Left renal cortex interstitium (tissue), 4 donors: ENCODE data around the gene SLAMF7. TPM values are rescaled to one million over a fixed set of nuclear protein-coding genes. Genes with fewer than 3 reads are reported as not detected.
"Not testable (repeated sequence)": the region's sequence is repeated elsewhere in the genome, so short reads cannot be mapped to it uniquely, and the experiment has no call there.

Experiments used
- DNase-seq, 4 donors: peaks; one replicate each; pipeline ENCODE4 v3.0.0-alpha.2; 2013; ENCODE audit warnings: low read depth in 4 of 4, low spot score in 2 of 4, missing footprints in 1 of 4
- polyA plus RNA-seq, 4 donors: library from polyadenylated mRNA; unstranded; fragments of 120-200 nt; gene quantifications; one replicate each; pipeline ENCODE4 v1.2.1, GENCODE V29; 2013; ENCODE audit not compliant: insufficient read length in 4 of 4

SLAMF7 gene
- polyA plus RNA-seq, 4 donors: 0.32 to 0.55 (median 0.41) TPM

DNA sequence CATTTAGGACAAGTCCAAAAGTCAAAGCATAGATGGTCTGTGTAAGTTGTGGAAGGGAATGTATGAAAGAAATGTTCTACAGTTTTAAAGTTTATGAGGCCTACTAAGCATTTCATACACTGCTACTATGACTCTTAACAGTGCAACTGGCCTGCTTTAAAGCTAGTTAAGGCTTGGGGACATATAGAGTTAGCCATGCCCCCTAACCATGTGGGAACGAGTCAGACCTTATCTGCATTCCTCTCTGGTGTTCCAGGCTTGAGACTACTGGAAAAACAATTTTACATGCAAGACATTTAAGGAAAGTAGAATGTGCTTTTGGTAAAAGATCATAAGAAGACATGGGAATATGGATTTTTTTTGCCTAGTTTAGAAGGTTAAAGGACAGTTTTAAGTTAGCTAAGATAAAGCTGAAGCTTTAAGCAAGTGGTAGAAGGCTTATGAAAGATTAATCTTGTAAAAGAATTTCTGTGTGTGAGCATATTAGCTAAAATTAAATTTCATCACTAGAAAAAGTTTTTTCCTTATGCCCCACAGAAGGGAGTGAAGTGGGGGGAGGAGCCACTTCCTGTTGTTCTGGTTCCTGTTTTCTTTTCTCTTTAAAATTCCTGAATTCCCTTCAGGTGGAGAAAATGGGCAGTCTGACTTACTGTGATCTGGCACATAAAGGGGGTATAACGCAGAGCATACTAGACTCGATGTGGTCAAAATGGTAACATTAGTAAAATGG lies 18.5 kb upstream of the SLAMF7 start:
- no peak for DNase-seq

GRCh38 chr1:160721473-160721872 lies 17.6 kb upstream of the SLAMF7 start:
- no peak for DNase-seq

- DNase-seq: no peak
Observed at GRCh38 chr1:160722726-160723125, 16.3 kb upstream of the SLAMF7 start.

DNA sequence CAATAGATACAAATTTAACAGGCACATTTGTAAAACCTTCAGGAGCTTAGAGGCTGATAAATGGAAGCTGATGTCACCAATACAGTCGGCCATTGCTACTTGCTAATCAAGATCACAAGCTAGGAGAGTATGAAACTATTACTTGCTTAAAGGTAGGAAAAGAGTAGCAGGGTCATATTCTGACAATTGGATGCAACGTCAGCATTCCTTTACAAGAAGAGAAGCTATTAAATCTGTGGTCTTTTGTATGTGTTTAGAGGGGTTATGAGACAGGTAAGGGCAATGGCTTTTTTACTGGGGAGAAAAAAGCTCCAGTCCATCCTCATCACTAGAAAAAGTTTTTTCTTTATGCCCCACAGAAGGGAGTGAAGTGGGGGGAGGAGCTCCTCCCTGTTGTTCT lies 15.7 kb upstream of the SLAMF7 start:
- no peak for DNase-seq

DNA sequence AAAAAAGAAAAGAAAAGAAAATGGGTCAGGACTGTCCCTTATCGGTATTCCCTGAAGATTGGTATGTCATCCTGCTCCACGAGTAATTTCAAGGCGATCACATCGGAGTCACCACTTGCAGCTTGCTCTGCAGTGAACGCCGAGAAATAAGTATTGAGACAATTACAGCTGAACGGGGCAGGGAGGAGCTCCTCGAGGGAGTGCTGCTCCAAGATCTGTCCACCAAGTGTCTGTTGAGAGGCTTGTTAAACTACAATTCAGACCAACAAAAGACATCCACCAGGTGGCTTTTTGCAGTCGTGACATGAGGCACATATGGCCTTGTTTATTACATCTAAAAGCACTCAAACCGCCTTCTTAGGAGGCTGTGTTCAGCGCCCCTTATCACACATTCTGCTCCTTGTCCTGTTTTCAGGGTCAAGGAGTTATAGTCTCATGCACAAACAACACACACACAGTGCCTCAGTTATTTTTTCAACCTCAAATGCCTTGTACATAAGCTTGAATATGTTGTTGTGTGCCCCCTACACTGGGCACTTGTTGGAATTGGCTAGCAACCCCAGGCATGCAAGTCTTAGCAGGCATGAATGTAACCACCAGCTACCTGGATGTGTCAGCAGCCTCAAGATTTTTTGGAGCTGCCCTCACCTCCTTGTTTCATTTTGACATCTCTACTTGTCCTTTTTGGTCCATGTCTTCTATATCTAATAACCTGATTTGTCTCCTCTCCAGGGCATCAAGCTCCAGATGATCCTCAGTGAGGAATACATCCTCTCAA lies 14.4 kb upstream of the SLAMF7 start:
- no peak for DNase-seq

- DNase-seq: no peak
Observed at GRCh38 chr1:160726114-160726497, 12.9 kb upstream of the SLAMF7 start.

- DNase-seq: peak in 3 of 4 donors; percentile 34 to 39 (median 37)
Observed at GRCh38 chr1:160726498-160727315, 12.3 kb upstream of the SLAMF7 start.

- DNase-seq: no peak
Observed at GRCh38 chr1:160727316-160727640, 11.8 kb upstream of the SLAMF7 start.

GRCh38 chr1:160731564-160731963 lies 7.5 kb upstream of the SLAMF7 start:
- not testable (repeated sequence) for DNase-seq

DNA sequence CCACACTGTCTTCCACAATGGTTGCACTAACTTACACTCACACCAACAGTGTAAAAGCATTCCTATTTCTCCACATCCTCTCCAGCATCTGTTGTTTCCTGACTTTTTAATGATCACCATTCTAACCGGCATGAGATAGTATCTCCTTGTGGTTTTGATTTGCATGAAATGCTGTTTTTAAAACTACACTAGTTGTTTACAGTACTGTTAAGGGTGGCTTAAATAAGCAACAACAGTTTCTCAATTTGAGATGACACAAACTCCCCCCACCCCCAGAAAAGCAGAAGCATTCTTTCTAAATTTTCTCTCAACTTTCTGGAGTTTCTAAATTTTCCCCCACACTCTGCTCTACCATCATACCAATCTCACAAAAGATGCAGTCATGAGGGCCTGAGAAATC lies 7.1 kb upstream of the SLAMF7 start:
- DNase-seq: no peak

GRCh38 chr1:160733898-160734297 lies 5.1 kb upstream of the SLAMF7 start:
- no peak for DNase-seq

DNA sequence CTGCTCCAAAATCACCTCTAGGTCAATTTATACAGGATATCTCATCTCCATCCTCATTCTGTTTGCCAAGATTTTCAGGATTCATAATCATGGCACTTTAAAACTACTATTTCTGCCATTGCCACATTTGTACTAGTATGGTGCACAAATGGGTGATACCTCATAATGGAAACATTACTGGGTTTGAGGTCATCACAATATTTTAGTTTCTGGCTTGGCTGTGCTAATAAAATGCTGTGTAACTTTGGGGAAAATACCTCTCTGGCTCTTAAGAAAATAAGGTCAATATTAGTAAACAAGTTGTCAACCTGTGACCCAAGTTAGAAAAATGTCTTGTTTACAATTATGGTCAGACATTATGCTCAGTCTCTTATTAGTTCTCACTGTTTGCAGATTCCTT lies 4.7 kb upstream of the SLAMF7 start:
- no peak for DNase-seq

DNA sequence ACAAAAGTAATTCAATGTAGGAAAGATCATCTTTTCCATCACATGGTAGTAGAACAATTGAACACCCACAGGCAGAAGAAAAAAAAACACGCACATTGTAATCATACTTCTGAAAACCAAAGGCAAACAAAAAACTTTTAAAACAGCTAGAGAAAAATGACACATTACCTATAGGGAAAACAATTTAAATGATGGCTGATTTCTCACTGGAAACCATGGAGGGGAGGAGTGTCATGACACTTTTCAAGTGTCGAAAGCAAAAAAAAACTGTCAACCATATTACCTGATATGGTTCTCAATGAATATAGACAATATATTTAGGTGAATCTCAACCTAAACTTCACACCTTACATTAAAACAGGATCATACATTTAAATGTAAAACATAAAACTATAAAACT lies 776 bp upstream of the SLAMF7 start:
- DNase-seq: no peak

- no peak for DNase-seq
Observed at GRCh38 chr1:160740133-160740688, 1.2 kb downstream of the SLAMF7 start.

- no peak for DNase-seq
Observed at GRCh38 chr1:160741092-160741501, 2.0 kb downstream of the SLAMF7 start.

GRCh38 chr1:160741612-160742348 lies 2.7 kb downstream of the SLAMF7 start:
- no peak for DNase-seq

GRCh38 chr1:160742428-160743127 lies 3.5 kb downstream of the SLAMF7 start:
- DNase-seq: no peak

DNA sequence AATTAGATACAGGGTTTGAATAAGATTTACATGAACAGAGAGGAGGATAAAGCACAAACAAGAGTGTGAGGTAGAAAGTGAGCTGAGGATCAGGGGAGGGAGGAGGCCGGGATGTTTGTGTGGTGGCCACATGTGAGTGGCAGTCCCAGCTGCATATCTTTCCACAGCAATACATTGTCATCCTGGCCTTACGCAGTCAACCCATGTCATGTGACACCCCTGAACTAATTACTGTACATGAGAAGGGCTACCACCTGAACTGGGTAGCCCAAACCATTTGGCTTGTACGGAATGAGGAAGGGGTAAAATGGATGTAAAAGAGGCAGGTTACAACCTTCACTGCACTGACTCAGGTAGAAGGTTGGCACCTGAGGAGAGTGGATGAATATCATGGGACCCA lies 4.2 kb downstream of the SLAMF7 start:
- no peak for DNase-seq

DNA sequence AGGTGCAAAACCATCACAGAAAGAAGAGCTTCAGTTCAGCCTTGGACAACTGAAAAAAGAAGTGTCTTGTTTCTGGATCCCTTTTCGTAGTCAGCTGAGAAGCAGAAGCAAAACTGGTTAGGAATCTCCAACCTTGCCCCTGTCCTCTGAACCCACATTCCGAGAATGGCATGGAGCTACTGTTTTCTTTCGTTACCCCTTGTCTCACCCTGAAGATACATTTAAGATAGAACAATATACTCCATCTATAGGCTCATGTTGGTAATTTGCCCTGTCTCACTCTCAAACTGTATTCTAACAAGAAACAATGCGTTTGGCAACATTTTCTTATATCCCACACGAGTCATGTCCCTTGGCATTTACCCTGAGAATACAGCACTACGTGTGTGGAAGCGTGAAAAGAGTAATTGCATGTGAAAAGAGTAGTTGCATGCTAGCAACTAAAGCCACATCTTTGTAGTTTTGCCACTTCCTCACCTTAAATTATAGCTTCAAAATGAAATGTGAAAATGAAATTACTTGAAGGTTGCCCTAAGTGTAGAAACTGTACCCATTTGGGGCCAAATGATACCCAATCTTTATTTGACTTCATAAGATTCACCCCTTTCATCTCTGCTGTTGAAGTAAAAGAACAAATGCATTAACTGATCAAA lies 5.3 kb downstream of the SLAMF7 start:
- DNase-seq: no peak
